PFSK-1 (cell line): ENCODE data around the gene RUNX3.

Experiments
- FOXP2 ChIP-seq: optimal IDR thresholded peaks from 2 replicates; pipeline ENCODE3; 2011; ENCODE audit warnings: borderline replicate concordance, control low read depth, inconsistent platforms; ENCODE audit not compliant: insufficient read depth; ENCODE audit errors: extremely low read length, extremely low read depth
- POLR2AphosphoS5 ChIP-seq: IDR thresholded peaks from 2 replicates; pipeline ENCODE4 v1.6.1; 2012; ENCODE audit warnings: low read depth, mild to moderate bottlenecking, control low read depth, low read length, moderate library complexity
- SIN3A ChIP-seq: IDR thresholded peaks from 2 replicates; pipeline ENCODE4 v1.6.1; 2012; ENCODE audit warnings: mild to moderate bottlenecking, low read length, moderate library complexity, borderline replicate concordance; ENCODE audit not compliant: insufficient read depth
- TAF1 ChIP-seq: IDR thresholded peaks from 2 replicates; pipeline ENCODE4 v1.6.1; 2012; ENCODE audit warnings: low read length, control low read depth, borderline replicate concordance; ENCODE audit not compliant: insufficient read depth
- TF ChIP-seq, protein P1 (sequence below), 2 experiments: IDR thresholded peaks; 2 replicates each; pipeline versions ENCODE4 v1.6.1 to v1.8.0; 2011 to 2012; ENCODE audit warnings: low read depth in 2 of 2, low read length in 2 of 2, control low read depth in 1 of 2, inconsistent platforms in 1 of 2, mild to moderate bottlenecking in 1 of 2, moderate library complexity in 1 of 2; ENCODE audit not compliant: insufficient read depth in 1 of 2

Gene RUNX3

DNA sequence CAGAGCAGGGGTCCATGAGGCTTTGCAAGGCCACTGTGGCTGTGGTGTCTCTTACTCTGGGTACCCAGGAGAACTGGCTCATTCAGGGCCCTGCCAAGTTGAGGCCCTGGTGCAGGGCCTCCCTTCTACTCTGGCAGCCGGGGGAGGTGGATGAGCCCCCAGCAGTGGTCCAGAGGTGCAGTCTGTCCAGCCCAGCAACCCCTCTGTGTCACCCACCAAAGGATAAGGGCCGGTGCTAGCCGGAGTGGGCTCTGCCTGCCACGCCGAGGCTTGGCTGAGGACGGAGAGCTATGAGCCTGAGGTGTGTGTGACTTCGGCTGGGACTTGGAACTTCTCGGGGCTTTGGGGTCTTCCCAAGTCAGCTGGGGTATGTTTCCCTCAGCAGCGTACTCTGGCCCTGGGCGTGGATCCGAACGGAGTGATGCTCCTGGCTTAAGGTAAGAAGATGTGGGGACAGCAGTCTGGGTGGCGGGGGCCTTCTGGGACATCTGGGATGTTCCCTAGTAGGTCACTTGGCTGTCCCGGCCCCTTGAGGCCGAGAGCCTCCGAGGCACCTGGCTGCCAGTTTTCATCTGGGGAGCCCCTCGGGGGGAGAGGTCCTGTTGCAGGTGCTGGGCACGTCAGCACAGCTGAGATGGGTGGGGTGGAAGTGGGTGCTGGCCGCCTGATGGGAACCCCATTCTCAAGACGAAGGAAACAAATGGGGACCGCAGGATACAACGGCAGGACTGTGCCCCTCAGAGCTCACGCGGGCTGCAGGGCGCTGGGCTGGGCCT lies 25.9 kb downstream of the RUNX3 start:
- TF ChIP-seq, protein P1, sequence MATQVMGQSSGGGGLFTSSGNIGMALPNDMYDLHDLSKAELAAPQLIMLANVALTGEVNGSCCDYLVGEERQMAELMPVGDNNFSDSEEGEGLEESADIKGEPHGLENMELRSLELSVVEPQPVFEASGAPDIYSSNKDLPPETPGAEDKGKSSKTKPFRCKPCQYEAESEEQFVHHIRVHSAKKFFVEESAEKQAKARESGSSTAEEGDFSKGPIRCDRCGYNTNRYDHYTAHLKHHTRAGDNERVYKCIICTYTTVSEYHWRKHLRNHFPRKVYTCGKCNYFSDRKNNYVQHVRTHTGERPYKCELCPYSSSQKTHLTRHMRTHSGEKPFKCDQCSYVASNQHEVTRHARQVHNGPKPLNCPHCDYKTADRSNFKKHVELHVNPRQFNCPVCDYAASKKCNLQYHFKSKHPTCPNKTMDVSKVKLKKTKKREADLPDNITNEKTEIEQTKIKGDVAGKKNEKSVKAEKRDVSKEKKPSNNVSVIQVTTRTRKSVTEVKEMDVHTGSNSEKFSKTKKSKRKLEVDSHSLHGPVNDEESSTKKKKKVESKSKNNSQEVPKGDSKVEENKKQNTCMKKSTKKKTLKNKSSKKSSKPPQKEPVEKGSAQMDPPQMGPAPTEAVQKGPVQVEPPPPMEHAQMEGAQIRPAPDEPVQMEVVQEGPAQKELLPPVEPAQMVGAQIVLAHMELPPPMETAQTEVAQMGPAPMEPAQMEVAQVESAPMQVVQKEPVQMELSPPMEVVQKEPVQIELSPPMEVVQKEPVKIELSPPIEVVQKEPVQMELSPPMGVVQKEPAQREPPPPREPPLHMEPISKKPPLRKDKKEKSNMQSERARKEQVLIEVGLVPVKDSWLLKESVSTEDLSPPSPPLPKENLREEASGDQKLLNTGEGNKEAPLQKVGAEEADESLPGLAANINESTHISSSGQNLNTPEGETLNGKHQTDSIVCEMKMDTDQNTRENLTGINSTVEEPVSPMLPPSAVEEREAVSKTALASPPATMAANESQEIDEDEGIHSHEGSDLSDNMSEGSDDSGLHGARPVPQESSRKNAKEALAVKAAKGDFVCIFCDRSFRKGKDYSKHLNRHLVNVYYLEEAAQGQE (IDR thresholded peaks at IDR 0.05; ENCODE audit: insufficient read depth in 1 of 2, low read depth in 2 of 2, low read length in 2 of 2) = no peak
- TF ChIP-seq SIN3A (no peak), POLR2AphosphoS5 (no peak), FOXP2 (no peak), TAF1 (no peak)

DNA sequence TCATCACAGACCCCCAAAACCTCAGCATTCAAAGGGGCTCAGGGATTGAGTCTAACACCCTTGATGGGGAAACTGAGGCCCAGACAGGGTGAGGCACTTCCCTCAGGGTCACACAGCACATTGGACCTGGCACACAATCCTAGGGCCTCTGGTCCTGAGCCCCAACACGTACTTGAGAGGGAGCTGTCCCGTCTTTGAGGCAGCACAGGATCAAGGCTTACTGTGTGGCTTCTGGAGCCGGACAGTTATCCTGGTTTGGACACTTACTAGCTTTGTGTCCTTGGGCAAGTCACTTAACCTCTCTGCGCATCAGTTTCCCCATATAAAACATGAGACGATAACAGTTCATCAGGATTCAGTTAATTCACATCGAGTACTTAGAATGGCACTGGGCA lies 26.5 kb downstream of the RUNX3 start:
- TF ChIP-seq SIN3A (no peak), FOXP2 (no peak), TAF1 (no peak), POLR2AphosphoS5 (no peak)
- TF ChIP-seq, protein P1 (IDR thresholded peaks at IDR 0.05; ENCODE audit: insufficient read depth in 1 of 2, low read depth in 2 of 2, low read length in 2 of 2) = no peak

DNA sequence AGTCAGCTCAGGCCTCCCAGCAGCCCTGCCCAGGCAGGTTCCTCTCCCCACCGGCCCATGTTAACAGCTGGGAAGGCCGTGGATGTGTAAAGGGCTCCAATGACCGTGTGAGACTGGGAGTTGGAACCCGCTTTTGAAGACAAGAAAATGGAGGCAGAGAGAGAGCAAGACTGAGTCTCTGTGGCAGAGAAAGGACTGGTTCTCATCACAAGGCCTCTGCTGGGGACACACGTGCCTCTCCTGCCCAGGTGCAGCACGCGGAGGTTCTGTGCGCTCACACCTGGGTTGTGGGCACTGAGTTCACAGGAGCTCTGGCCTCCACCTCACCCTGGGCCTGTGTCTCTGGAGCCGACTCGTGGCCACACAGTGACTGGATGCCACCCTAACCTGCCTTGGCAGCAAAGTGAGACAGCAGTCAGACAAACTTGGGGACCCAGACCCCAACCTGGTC lies 27.0 kb downstream of the RUNX3 start:
- TF ChIP-seq FOXP2 = no peak
- TF ChIP-seq TAF1 = no peak
- TF ChIP-seq, protein P1 (IDR thresholded peaks at IDR 0.05; ENCODE audit: insufficient read depth in 1 of 2, low read depth in 2 of 2, low read length in 2 of 2) = no peak
- no peak for TF ChIP-seq SIN3A
- TF ChIP-seq POLR2AphosphoS5 = no peak

DNA sequence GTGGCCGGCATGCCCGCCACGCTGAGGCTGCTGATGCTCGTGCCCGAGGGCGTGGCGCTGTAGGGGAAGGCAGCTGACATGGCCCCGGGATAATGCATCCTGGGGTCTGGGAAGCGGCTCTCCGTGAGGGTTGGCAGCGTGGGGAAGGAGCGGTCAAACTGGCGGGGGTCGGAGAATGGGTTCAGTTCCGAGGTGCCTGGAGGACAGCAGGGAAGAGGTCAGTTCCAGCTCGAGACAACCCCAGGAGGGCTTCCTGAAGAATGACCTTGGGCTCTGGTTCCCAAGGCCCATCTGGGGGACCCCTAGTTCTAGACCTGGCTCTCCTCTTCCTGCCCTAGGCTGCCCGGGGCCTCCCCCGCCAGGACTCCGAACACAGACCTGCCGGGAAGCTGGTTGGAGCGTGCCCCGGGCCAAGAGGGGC lies 27.6 kb downstream of the RUNX3 start:
- TF ChIP-seq SIN3A (no peak), POLR2AphosphoS5 (no peak), FOXP2 (no peak), TAF1 (no peak)
- TF ChIP-seq, protein P1 (IDR thresholded peaks at IDR 0.05; ENCODE audit: insufficient read depth in 1 of 2, low read depth in 2 of 2, low read length in 2 of 2) = no peak
